Measurements from ENCODE around the gene DENND4C. TPM values are rescaled to one million over a fixed set of nuclear protein-coding genes. Genes with fewer than 3 reads are reported as not detected.
"Not testable (repeated sequence)": the region's sequence is repeated elsewhere in the genome, so short reads cannot be mapped to it uniquely, and the experiment has no call there.

DENND4C gene
- total RNA-seq, 1 donor from 2014 or later = 105 TPM

- no peak overlapping the region for H3K27ac ChIP-seq
- no peak for TF ChIP-seq CTCF (IDR thresholded peaks at IDR 0.05)
- intact Hi-C loops (cut with DNase I) = no loop called here
- DNase-seq (no peak), ATAC-seq (no peak)
- no peak overlapping the region for H3K4me3 ChIP-seq
- no peaks in the 10 kb centered on the region for H3K4me1 ChIP-seq
- no peaks in the 10 kb centered on the region for H3K27me3 ChIP-seq
- H3K9me3 ChIP-seq = no peaks in the 10 kb centered on the region
- H3K36me3 ChIP-seq = peaks cover 24% of the 10 kb centered on the region
Measured at GRCh38 chr9:19239955-19240354, 9.5 kb downstream of the DENND4C start.

GRCh38 chr9:19241728-19242127 lies 11.2 kb downstream of the DENND4C start:
- TF ChIP-seq CTCF (IDR thresholded peaks at IDR 0.05) = no peak

GRCh38 chr9:19243366-19244033 lies 13.0 kb downstream of the DENND4C start:
- H3K27me3 ChIP-seq = no peaks in the 10 kb centered on the region
- peaks cover 4% of the 10 kb centered on the region for H3K4me1 ChIP-seq
- no peak for DNase-seq
- H3K36me3 ChIP-seq = peaks cover 24% of the 10 kb centered on the region
- H3K9me3 ChIP-seq = no peaks in the 10 kb centered on the region
- no peak for TF ChIP-seq CTCF (IDR thresholded peaks at IDR 0.05)
- no peak overlapping the region for H3K4me3 ChIP-seq
- H3K27ac ChIP-seq = no peak overlapping the region
- ATAC-seq = no peak
- intact Hi-C loops (cut with DNase I) = no loop called here

More at GRCh38 chr9:19241728-19242127, 11.2 kb downstream of the DENND4C start:
- intact Hi-C loops (cut with DNase I) = no loop called here
- Histone ChIP-seq H3K36me3 (peaks cover 24% of the 10 kb centered on the region), H3K4me1 (no peaks in the 10 kb centered on the region), H3K27me3 (no peaks in the 10 kb centered on the region), H3K27ac (no peak overlapping the region), H3K4me3 (no peak overlapping the region), H3K9me3 (no peaks in the 10 kb centered on the region)
- DNase-seq (no peak), ATAC-seq (no peak)

- no peaks in the 10 kb centered on the region for H3K27me3 ChIP-seq
- no peak for DNase-seq
- TF ChIP-seq CTCF (IDR thresholded peaks at IDR 0.05) = no peak
- no peak for ATAC-seq
- intact Hi-C loops (cut with DNase I) = no loop called here
- peaks cover 5% of the 10 kb centered on the region for H3K36me3 ChIP-seq
- peaks cover 7% of the 10 kb centered on the region for H3K4me1 ChIP-seq
- no peak overlapping the region for H3K4me3 ChIP-seq
- H3K9me3 ChIP-seq = no peaks in the 10 kb centered on the region
- no peak overlapping the region for H3K27ac ChIP-seq
Measured at GRCh38 chr9:19246891-19247290, 16.4 kb downstream of the DENND4C start.

GRCh38 chr9:19247420-19247819 lies 16.9 kb downstream of the DENND4C start:
- Histone ChIP-seq H3K4me1 (peaks cover 7% of the 10 kb centered on the region), H3K4me3 (no peak overlapping the region), H3K36me3 (peaks cover 4% of the 10 kb centered on the region), H3K27ac (no peak overlapping the region), H3K27me3 (no peaks in the 10 kb centered on the region), H3K9me3 (no peaks in the 10 kb centered on the region)
- TF ChIP-seq CTCF (IDR thresholded peaks at IDR 0.05) = no peak
- no peak for DNase-seq
- intact Hi-C loops (cut with DNase I) = no loop called here
- ATAC-seq = no peak

- H3K27me3 ChIP-seq, DNase-seq, H3K27ac ChIP-seq: not testable (repeated sequence)
Measured at GRCh38 chr9:19250346-19250745, 19.9 kb downstream of the DENND4C start.

GRCh38 chr9:19251203-19251602 lies 20.7 kb downstream of the DENND4C start:
- H3K36me3 ChIP-seq; H3K27ac ChIP-seq; H3K9me3 ChIP-seq; DNase-seq; intact Hi-C loops (cut with DNase I); H3K27me3 ChIP-seq; H3K4me3 ChIP-seq; ATAC-seq: not testable (repeated sequence)
- H3K4me1 ChIP-seq = peaks cover 16% of the 10 kb centered on the region

More at GRCh38 chr9:19250346-19250745, 19.9 kb downstream of the DENND4C start:
- H3K4me3 ChIP-seq; ATAC-seq; H3K36me3 ChIP-seq; intact Hi-C loops (cut with DNase I); H3K9me3 ChIP-seq: not testable (repeated sequence)
- peaks cover 16% of the 10 kb centered on the region for H3K4me1 ChIP-seq

GRCh38 chr9:19251622-19252021 lies 21.1 kb downstream of the DENND4C start:
- H3K27ac ChIP-seq; H3K9me3 ChIP-seq; H3K36me3 ChIP-seq; H3K27me3 ChIP-seq; H3K4me3 ChIP-seq; intact Hi-C loops (cut with DNase I); ATAC-seq; DNase-seq: not testable (repeated sequence)
- H3K4me1 ChIP-seq = peaks cover 16% of the 10 kb centered on the region
